Measurements from ENCODE around the gene FHOD3. TPM values are rescaled to one million over a fixed set of nuclear protein-coding genes. Genes with fewer than 3 reads are reported as not detected.

FHOD3 gene
- total and polyA plus RNA-seq, 9 of the 15 experiments (the other 6 are each of a cell fraction or from before 2014, with no cell fraction given), result 0.11 TPM; not detected in 8

- TF ChIP-seq HDAC3 (IDR thresholded peaks at IDR 0.05; ENCODE audit: borderline replicate concordance, partially characterized antibody), result no peak
Measured at GRCh38 chr18:36777566-36777965, 480.1 kb downstream of the FHOD3 start (continued).

- ChIA-PET CTCF (ENCODE audit: low intra/inter-chr PET ratio) (no interaction called here), POLR2A (interaction anchor here (0.6 to 1.0 kb wide), 2 partner anchors 13 to 215 kb away, joined by 3 to 4 read pairs; no protein-coding TSS in a partner anchor)
- H3K36me3 ChIP-seq (ENCODE audit: control insufficient read depth, insufficient read depth, low read length), result peaks cover 16% of the 10 kb centered on the region; the same call in 2 of the 3 replicates
- H4K20me1 ChIP-seq (replicated peaks; ENCODE audit: control insufficient read depth, insufficient read depth, low read length), result no peaks in the 10 kb centered on the region
- no peak for DNase-seq (ENCODE audit: extremely low read depth in 1 of 4, low spot score in 3 of 4)
- FAIRE-seq, result no peak
- H3K4me2 ChIP-seq (ENCODE audit: insufficient read depth, low read length), result no peak overlapping the region
- BruUV-seq (replicated peaks), result no TSS peak
- no peaks in the 10 kb centered on the region for H3K9me3 ChIP-seq (replicated peaks; ENCODE audit: control insufficient read depth, insufficient read depth, low read depth, low read length)
- no peaks in the 10 kb centered on the region for H3K79me2 ChIP-seq (ENCODE audit: control insufficient read depth, insufficient read depth, low read length)
- intact Hi-C loops (cut with micrococcal nuclease) (no loop called here), in situ Hi-C loops (cut with MboI) (no loop called here)
- H3K27ac ChIP-seq (ENCODE audit: extremely low read depth, low read depth, low read length), result no peak overlapping the region
- H2AFZ ChIP-seq (ENCODE audit: low read depth, low read length), result no peak overlapping the region
- H3K9ac ChIP-seq (ENCODE audit: insufficient read depth in 1 of 2, low read depth in 2 of 2, low read length in 2 of 2), result no peak overlapping the region
- peaks cover 2% of the 10 kb centered on the region in 2 experiments; a peak in 2 of 5 replicates for H3K27me3 ChIP-seq (ENCODE audit: control insufficient read depth in 2 of 2, insufficient read depth in 2 of 2, low read length in 2 of 2)
- WGBS (ENCODE audit: insufficient coverage, low coverage, missing lambda C conversion rate), result 75% methylated on average over 2 of the region's 2 CpGs
- no peak overlapping the region for H3K4me3 ChIP-seq
- no peaks in the 10 kb centered on the region for H3K9me1 ChIP-seq (ENCODE audit: control insufficient read depth, insufficient read depth, low read length)
- no peak for TF ChIP-seq ARID2 (IDR thresholded peaks at IDR 0.05)
- TF ChIP-seq ZFP30 (CRISPR knock-in tag; IDR thresholded peaks at IDR 0.05; ENCODE audit: borderline replicate concordance), result no peak
- no peak for TF ChIP-seq DMBX1 (CRISPR knock-in tag; IDR thresholded peaks at IDR 0.05; ENCODE audit: borderline replicate concordance)
- TF ChIP-seq RNF2 (IDR thresholded peaks at IDR 0.05), result no peak
- no peak for TF ChIP-seq ZNF212 (CRISPR knock-in tag; IDR thresholded peaks at IDR 0.05)
- no peak for TF ChIP-seq ZBTB26 (CRISPR knock-in tag; IDR thresholded peaks at IDR 0.05)
- TF ChIP-seq KDM5B (IDR thresholded peaks at IDR 0.05; ENCODE audit: insufficient replicate concordance, low read depth, low read length), result no peak
- TF ChIP-seq SOX6 (IDR thresholded peaks at IDR 0.05), result no peak
- TF ChIP-seq ETV1 (tag; conservative IDR thresholded peaks at IDR 0.05; ENCODE audit: low read depth), result no peak
- no peak for TF ChIP-seq SIN3B (IDR thresholded peaks at IDR 0.05; ENCODE audit: low read depth)
- no peak for TF ChIP-seq ZC3H4 (CRISPR knock-in tag; IDR thresholded peaks at IDR 0.05; ENCODE audit: borderline replicate concordance)
- no peak for TF ChIP-seq STAG1 (CRISPR knock-in tag; IDR thresholded peaks at IDR 0.05; ENCODE audit: borderline replicate concordance)
- TF ChIP-seq ATF2 (CRISPR knock-in tag; IDR thresholded peaks at IDR 0.05), result no peak
- TF ChIP-seq PRPF4 (IDR thresholded peaks at IDR 0.05; ENCODE audit: insufficient read depth, low read depth, low read length, poor library complexity, severe bottlenecking), result no peak
- H3K4me1 ChIP-seq (replicated peaks in 1 of 2; ENCODE audit: control insufficient read depth in 2 of 2, insufficient read depth in 2 of 2, low read length in 2 of 2), result no peaks in the 10 kb centered on the region
- no peak for ATAC-seq
Measured at GRCh38 chr18:36780748-36781147, 483.2 kb downstream of the FHOD3 start.

All from K562 (cell line).